WTC11 (cell line): ENCODE results near the gene GPR143.

ENCODE experiments used
- CDX4 ChIP-seq: fragments of 250-450 bp; sonication (Bioruptor Pico); IDR thresholded peaks from 2 replicates; pipeline ENCODE4 v1.9.0; 2021; ENCODE audit warnings: moderate library complexity, mild to moderate bottlenecking, inconsistent platforms, borderline replicate concordance
- CTCF ChIP-seq: fragments of 200-600 bp; IDR thresholded peaks from 2 replicates; pipeline ENCODE4 v1.8.0; 2022; ENCODE audit warnings: antibody characterized with exemption
- IRF1 ChIP-seq: sonication (generic); formaldehyde crosslinking; IDR thresholded peaks from 2 replicates; pipeline ENCODE4 v1.8.0; 2023; ENCODE audit warnings: missing genetic modification reagents
- MLX ChIP-seq: sonication (generic); formaldehyde crosslinking; IDR thresholded peaks from 2 replicates; pipeline ENCODE4 v1.8.1; 2023; ENCODE audit warnings: mild to moderate bottlenecking, missing genetic modification reagents, moderate library complexity
- ZMAT4 ChIP-seq: fragments of 250-450 bp; sonication (Bioruptor Pico); IDR thresholded peaks from 2 replicates; pipeline ENCODE4 v1.9.0; 2021; ENCODE audit warnings: mild to moderate bottlenecking

GRCh38 chrX:9794495-9794894, 28.8 kb upstream of the GPR143 start:
- TF ChIP-seq IRF1 (no peak), CTCF (no peak), ZMAT4 (CRISPR knock-in tag) (no peak), MLX (CRISPR knock-in tag) (no peak), CDX4 (CRISPR knock-in tag) (no peak)
